Measurements from ENCODE around the gene NRXN3. TPM values are rescaled to one million over a fixed set of nuclear protein-coding genes. Genes with fewer than 3 reads are reported as not detected.

Gene NRXN3
- total RNA-seq, 1 experiment from 2014 or later: not detected

GRCh38 chr14:79376557-79376956, 1206.4 kb downstream of the NRXN3 start:
- H3K9me3 ChIP-seq (ENCODE audit: control insufficient read depth in 1 of 2, insufficient read depth in 1 of 2, low read depth in 1 of 2, low read length in 2 of 2): peaks cover 4 to 20% of the 10 kb centered on the region in 2 experiments; a peak in 2 of 4 replicates
- no TSS peak for BruUV-seq (replicated peaks)
- RAD21 ChIA-PET (ENCODE audit: low non-redundant PET in 1 of 2, low total read pairs in 2 of 2, uncharacterized antibody in 2 of 2, unreplicated experiment in 2 of 2): no interaction called here

More at GRCh38 chr14:79376557-79376956, 1206.4 kb downstream of the NRXN3 start:
- ChIA-PET CTCF (no interaction called here), POLR2A (no interaction called here)
- no peaks in the 10 kb centered on the region for H3K4me1 ChIP-seq (ENCODE audit: control insufficient read depth in 1 of 2, insufficient read depth in 2 of 2, low read length in 2 of 2)
- H3K4me2 ChIP-seq (ENCODE audit: low read length): no peak overlapping the region
- no peaks in the 10 kb centered on the region for H4K20me1 ChIP-seq (ENCODE audit: insufficient read depth)
- H3K27ac ChIP-seq (ENCODE audit: low read depth, low read length): no peak overlapping the region
- no peak overlapping the region for H3K4me3 ChIP-seq (replicated peaks in 1 of 2; ENCODE audit: low read depth in 1 of 2, low read length in 2 of 2)
- intact Hi-C loops (cut with micrococcal nuclease): no loop called here
- TF ChIP-seq JUND (IDR thresholded peaks at IDR 0.05): no peak
- TF ChIP-seq EGR1 (IDR thresholded peaks at IDR 0.05; ENCODE audit: low read depth): no peak
- TF ChIP-seq SRF (IDR thresholded peaks at IDR 0.05; ENCODE audit: low read depth): no peak
- TF ChIP-seq ELF1 (IDR thresholded peaks at IDR 0.05; ENCODE audit: borderline replicate concordance, low read depth): no peak
- TF ChIP-seq CTCF (IDR thresholded peaks at IDR 0.05 in 2 of 3, conservative IDR thresholded peaks at IDR 0.05 in 1 of 3; ENCODE audit: borderline replicate concordance in 1 of 3, insufficient read depth in 1 of 3, low read depth in 2 of 3, low read length in 2 of 3): no peak
- no peak for TF ChIP-seq ZNF274 (IDR thresholded peaks at IDR 0.05; ENCODE audit: low read depth, low read length)
- no peak for TF ChIP-seq POLR2A (IDR thresholded peaks at IDR 0.05; ENCODE audit: borderline replicate concordance, extremely low read depth, insufficient read depth, insufficient read length)
- no peak for TF ChIP-seq TCF7L2 (IDR thresholded peaks at IDR 0.05; ENCODE audit: borderline replicate concordance, extremely low read depth, insufficient read depth, insufficient read length)
- TF ChIP-seq YY1 (IDR thresholded peaks at IDR 0.05; ENCODE audit: extremely low read depth, insufficient replicate concordance, low read depth, low read length): no peak
- no peaks in the 10 kb centered on the region for H3K9me2 ChIP-seq (ENCODE audit: insufficient read depth)
- no peak for DNase-seq (ENCODE audit: low read depth, low spot score)
- H3K36me3 ChIP-seq (ENCODE audit: control insufficient read depth in 1 of 2, insufficient read depth in 2 of 2, low read length in 2 of 2): no peaks in the 10 kb centered on the region
- ATAC-seq: no peak
- no peaks in the 10 kb centered on the region for H3K27me3 ChIP-seq (ENCODE audit: insufficient read depth, low read length)
- no peaks in the 10 kb centered on the region for H3K79me2 ChIP-seq (ENCODE audit: insufficient read depth, low read length)
- no peak overlapping the region for H2AFZ ChIP-seq (ENCODE audit: low read depth, low read length, poor library complexity, severe bottlenecking)
- no peak overlapping the region for H3K9ac ChIP-seq (ENCODE audit: low read length)

Measured in HCT116 (cell line).